ENCODE data around the gene SORCS1.

SORCS1 gene

GRCh38 chr10:106567629-106568028 is 596.9 kb downstream of the SORCS1 start:
- DNase-seq, result no peak

GRCh38 chr10:106566873-106567272 is 597.6 kb downstream of the SORCS1 start:
- no peak for DNase-seq

- DNase-seq, result no peak
Measured at GRCh38 chr10:106565546-106565945, 599.0 kb downstream of the SORCS1 start.

GRCh38 chr10:106563384-106563783 is 601.1 kb downstream of the SORCS1 start:
- DNase-seq, result no peak

- DNase-seq, result no peak
Measured at GRCh38 chr10:106560925-106561640, 603.4 kb downstream of the SORCS1 start.

GRCh38 chr10:106559442-106559841 is 605.1 kb downstream of the SORCS1 start:
- no peak for DNase-seq

GRCh38 chr10:106557951-106558733 is 606.4 kb downstream of the SORCS1 start:
- no peak for DNase-seq

GRCh38 chr10:106557053-106557452 is 607.5 kb downstream of the SORCS1 start:
- no peak for DNase-seq

GRCh38 chr10:106555599-106555998 is 608.9 kb downstream of the SORCS1 start:
- no peak for DNase-seq

- no peak for DNase-seq
Measured at GRCh38 chr10:106551501-106552062, 612.9 kb downstream of the SORCS1 start.

GRCh38 chr10:106548832-106549231 is 615.7 kb downstream of the SORCS1 start:
- no peak for DNase-seq

- DNase-seq, result no peak
Measured at GRCh38 chr10:106547047-106547635, 617.4 kb downstream of the SORCS1 start.

- no peak for DNase-seq
Measured at GRCh38 chr10:106542461-106542860, 622.0 kb downstream of the SORCS1 start.

GRCh38 chr10:106540645-106541044 is 623.9 kb downstream of the SORCS1 start:
- no peak for DNase-seq

- no peak for DNase-seq
Measured at GRCh38 chr10:106537866-106538265, 626.6 kb downstream of the SORCS1 start.

GRCh38 chr10:106535304-106535953 is 629.1 kb downstream of the SORCS1 start:
- no peak for DNase-seq

- DNase-seq, result no peak
Measured at GRCh38 chr10:106534441-106534840, 630.1 kb downstream of the SORCS1 start.

- DNase-seq, result no peak
Measured at GRCh38 chr10:106528702-106529101, 635.8 kb downstream of the SORCS1 start.

GRCh38 chr10:106525835-106526234 is 638.7 kb downstream of the SORCS1 start:
- no peak for DNase-seq
